Fibroblast of skin of scalp (primary cell): Measurements from ENCODE around the gene ASB18.

Experiments
- DNase-seq: peaks from one replicate; pipeline ENCODE4 v3.0.0-alpha.2; 2013

ASB18 gene

DNA sequence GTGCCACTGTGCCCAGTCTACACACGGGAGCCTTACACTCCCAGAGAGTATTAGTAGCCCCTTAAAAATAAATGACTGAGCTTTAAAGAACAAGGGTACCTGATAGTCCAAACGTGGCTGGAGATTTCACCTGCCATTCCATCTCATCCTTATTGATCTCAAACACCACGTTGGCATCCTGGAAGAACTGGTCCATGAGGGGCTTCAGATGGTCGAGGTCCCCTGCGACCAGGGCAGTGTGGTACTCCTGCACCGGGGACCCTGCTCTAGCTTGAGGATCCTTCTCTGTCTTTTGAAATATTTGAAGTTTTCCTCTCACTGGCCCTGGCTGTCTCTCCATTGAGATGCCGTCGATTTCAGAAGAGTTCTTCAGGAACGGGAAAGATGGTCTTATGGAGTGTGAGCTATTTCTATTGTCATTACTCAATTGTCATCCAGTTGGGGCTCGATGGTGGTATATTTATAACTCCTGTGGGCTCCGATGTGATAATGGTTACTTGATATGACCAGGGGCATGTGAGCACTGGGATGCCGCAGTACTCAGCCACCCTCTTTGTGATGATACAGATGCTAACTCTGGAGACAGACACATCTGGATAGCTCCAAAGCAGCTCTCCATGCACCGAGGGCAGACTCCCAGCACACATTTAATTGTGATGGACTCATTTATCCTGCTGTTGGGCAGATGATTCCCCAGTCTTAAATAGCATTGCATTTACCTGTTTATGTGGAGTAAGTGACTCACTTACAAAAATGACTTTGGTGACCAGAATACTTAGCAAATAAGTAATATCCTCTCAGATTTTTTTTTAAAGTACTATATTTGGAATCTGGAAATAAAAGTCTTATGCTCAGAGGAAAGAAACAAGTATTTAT lies 22.8 kb downstream of the ASB18 start:
- no peak for DNase-seq

DNA sequence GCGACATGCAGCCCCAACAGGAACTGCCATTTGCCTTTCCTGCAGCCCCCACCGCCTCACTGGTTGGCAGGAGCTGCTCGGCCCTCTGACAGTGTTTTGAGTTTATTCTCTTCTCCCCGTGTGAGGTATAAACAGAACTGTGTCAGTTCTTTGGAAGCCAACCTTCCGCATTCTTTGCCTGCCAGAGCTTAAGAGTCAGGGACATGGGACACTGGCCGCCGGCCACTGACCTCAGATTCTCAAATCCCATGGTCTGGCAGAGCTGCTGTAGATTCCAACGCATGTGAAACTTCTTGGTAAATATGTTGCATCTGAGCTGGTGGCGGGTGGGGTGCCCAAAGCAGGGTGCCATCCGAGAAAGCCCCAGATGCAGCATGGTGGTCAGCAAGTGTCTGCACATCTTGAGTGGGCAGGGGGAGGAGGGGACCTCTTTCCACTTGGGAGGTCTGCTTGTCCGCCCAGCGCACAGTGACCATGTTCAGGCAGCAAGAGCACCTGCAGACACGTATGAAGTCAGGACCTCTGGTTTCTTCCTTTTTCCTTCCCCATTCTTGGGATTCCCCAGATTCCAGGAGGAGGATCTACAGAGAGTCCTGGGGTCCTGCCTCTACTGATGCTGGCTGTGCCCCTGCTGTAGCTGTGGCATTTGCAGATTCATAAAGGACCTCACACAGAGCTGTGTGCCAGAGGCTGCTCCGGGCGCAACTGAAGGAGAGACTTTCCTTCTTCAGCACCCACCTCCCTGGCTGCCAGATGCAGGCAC lies 23.8 kb downstream of the ASB18 start:
- DNase-seq, result peak; percentile 56

DNA sequence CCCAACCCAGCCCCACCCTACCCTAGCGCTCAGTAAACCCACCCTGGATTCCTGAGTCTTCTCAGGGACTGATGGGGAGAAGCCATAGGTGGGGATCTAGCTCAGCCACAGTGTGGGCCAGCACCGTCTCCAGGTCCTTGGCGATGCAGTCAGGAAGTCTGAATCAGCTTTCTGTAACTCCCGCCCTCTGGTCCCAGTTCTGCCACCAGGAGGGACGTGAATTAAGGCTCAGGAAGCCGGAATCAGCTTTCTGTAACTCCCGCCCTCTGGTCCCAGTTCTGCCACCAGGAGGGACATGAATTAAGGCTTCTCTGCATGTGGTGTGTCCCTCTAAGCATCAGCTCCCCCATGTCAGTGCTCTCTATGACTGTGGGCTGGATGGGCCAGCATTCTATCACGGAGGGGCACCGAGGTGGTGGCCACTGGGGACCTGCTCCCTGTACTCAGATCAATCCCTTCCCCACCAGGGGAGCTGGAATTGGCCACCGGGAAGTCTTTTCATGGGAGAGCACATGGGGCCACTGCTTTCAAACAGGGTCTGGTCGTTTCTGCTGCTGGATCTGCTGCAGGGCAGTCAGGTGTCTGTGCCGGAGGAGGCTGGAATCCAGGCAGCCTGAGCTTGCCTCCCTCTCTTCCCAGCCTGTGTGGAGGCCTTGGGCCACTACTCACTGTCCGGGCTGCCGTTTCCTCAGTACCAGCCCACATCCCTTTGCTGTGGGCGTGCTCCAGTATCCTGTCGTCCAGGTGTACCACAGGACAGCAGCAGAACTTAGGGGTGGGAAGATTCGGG lies 24.7 kb downstream of the ASB18 start:
- no peak for DNase-seq

DNA sequence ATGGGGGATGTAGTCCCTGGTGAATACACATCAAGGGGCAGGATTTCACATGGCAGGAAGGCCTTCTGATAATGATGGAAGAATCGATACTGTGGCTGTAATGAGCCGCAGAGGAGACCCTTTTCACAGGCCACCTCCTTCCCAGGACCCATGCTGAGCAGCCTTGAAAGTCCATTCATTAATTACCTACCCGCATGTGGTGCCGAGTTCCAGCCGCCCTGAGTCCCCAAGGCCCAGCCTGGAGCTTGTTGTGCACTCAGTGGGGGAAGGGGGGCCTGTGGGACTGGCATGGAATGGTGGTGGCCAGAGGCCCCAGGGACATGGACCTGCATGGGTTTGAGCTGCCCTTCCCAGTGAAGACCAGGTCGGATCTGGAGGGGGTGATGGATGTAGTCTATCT lies 25.5 kb downstream of the ASB18 start:
- DNase-seq, result no peak

DNA sequence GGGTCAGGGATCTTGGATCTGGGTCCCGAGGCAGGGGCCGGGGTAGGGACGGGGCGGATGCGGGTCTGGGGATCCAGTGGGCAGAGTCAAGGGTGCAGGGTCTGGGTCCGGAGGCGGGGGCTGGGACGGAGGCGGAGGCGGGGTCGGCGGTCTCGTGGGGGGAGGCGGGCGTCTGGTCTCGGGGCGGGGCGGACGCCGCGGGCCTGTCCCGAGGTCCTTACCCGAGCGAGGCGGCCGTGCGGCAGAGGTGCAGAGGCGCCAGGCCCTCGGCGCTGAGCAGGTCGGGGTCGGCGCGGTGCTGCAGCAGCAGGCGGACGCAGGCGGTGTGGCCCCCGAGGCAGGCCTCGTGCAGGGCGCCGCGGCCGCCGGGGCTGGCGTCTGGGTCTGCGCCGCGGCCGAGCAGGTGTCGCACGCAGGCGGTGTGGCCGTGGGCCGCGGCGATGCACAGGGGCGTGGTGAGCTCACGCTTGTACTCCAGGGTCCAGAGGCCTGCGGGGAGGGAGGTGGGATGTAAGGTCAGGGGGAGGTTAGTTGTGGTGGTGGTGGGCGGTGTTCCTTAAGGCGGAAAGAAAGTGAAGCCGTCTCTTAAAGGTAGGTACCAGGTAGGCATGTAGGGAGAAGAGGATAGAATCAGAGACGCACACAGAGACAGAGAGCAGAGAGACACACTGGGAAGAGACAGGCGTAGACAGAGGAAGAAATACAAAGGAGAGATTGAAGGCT lies 26.6 kb downstream of the ASB18 start:
- no peak for DNase-seq

DNA sequence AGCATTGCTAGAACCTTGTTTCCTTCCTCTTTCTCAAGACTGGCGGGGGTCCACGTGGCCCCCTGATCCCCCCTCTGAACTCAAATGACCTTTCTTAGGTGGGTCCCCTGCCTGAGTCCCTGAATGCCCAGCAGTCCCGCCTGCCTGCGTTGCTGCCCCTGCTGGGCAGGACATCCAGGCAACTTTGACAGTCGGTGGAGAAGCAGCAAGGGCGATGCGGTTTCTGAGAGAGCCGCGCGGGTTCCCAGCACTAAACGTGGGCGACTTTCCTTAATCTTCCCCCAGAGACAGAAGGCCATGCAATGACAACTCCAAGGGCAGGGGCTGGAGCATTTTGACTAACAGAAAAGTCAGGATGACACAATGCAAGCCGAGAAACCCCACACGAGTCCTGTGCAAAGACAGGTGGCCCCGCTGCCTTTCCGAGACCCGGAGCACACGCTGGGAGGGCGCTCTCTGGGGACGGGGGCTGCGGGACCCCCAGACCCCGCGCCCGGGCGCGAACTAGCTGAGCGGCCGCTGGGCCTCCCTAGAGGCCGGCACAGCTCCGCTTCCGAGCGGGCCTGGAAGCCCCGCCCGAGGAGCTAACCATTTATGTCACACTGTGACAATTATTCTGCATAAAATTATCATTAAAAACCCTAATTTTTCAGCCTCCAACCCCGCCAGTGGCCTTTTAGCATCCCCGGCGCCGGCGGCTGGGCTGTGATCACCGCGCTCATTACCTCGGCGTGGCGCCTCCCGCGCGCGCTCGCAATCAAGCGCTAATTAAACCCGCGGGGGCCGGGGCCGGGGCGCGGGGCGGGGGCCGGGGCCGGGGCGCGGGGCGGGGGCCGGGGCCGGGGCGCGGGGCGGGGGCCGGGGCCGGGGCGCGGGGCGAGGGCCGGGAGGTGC lies 27.4 kb downstream of the ASB18 start:
- DNase-seq, result no peak

DNA sequence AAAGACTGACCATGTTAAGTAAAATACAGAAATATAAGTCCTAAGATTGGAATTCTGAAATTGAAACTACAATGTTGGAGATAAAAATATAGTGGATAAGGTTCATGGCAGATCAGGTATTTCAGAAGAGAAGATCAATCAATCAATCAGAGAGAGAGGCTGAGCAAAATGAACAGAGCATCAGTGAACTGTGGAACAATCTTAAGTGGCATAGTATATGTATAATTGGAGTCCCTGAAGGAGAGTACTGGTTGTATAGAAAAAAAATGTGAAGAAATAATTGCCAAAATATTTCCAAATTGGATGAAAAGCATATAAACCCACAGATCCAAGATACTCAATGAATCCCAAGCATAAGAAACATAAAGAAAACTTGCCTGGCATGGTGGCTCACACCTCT lies 35.0 kb downstream of the ASB18 start:
- no peak for DNase-seq

DNA sequence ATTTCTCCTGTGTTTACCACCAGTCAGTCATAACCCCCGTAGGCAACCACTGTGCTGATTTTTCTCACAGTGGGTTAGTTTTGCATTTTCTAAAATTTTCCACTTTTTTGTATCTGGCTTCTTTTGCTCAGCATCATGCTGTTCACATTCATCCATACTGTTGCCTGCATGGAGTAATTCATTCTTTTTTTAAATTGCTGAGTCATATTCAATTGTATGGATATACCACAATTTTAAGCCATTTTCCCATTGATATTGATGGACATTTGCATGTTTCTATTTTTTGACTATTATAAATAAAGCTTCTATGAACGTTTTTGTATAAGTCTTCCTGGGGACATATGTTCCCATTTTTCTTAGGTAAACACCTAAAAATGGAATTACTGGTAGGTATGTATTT lies 40.5 kb downstream of the ASB18 start:
- no peak for DNase-seq

DNA sequence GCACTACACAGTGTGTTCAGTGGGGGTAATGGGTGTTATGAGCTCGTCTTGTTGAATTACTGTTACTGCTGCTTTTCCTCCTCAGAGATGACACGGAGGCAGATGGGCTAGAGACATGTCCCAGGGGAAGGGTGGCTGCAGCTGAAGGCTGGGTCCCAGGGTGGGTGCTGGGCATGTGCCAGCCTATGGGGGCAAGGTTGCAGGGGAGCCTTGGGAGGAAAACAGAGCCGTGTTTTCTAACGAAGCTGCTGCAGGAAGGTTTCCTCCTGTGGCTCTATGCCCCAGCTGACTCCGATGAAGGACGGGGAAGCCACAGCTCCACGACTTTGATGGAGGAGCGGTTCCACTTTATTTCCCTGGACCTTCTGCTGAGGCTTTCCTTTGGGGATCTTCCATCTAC lies 42.4 kb downstream of the ASB18 start:
- no peak for DNase-seq

DNA sequence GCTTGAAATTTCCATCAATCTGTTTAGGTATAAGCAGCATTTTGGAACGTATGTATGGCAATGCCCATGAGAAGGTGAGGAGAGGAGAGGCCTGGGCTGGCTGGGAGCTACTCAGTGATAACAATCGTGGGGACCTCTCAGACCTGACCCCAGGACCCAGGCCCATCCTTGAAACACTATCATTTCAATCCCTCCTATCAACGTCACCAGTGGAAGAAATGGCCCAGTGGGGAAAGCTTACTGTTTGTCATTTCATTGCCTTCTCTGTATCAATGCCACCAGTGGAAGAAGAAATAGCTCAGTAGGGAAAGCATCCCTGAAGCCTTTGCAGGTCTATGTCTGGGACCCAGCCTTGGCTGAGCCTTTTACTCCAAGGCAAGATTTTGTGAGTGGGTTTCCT lies 44.8 kb downstream of the ASB18 start:
- DNase-seq, result no peak

DNA sequence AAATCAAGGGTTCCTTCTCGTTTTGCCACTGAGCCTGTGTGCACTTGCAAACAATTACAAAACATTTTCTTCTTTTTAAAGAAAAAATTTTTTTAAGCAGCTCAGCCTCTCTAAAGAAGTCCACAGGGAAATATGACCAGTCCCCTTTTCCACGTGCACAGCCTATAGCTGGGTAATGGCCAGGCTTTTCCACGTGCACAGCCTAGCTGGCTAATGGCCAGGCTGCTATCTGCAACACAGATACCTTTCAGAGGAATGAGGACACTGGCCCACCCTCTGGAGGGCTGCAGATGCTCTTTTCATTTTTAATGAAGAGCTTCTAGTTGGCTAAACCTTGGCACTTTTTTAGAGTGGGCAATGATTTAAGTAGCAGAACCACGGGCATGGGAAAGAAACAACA lies 46.3 kb downstream of the ASB18 start:
- DNase-seq, result no peak

DNA sequence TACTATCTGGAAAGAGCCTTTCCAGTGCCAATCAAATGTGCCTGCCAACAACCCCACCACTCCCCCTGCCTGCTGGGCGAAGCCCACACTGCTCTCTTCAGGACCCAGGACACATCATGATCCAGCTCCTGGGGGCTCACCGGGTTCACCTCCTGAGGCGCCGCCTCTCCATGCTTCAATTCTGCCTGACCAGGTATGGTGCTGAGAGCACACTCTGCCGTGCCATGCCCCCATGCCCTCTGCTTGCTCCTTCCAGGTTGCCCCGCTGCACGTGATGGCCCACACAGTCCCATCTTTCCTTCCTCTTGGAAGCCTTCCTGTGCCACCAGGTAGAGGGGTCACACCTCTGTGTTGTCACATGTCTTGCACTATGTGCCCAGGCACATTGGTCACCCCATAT lies 47.5 kb downstream of the ASB18 start:
- DNase-seq, result no peak

DNA sequence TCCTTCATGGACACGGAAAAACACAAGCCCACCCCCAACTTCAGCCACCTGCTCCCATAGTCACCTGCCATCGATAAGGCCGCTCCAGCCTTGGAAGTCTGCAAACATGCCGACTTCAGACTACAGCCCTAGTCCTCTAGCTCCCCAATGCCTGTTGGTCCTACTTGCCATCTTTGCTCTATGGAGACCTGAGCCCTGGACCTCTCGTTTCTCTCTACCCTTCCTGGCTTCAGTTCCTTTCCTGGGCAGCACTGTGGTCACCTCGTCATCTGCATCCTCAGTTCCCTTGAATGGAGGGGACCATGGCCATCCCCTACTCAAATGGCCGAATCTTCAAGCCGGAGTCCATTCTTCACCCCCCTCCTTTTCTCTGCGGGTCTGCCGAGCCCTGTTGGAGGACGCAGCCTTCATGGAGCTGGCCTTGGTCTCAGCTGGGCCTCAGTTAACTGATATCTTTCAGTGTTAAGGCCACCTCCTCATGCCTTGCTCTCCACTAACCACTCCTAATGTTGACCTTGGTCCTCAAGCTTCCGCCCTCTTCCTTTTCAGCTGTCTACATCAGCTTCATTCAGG lies 48.4 kb downstream of the ASB18 start:
- no peak for DNase-seq

DNA sequence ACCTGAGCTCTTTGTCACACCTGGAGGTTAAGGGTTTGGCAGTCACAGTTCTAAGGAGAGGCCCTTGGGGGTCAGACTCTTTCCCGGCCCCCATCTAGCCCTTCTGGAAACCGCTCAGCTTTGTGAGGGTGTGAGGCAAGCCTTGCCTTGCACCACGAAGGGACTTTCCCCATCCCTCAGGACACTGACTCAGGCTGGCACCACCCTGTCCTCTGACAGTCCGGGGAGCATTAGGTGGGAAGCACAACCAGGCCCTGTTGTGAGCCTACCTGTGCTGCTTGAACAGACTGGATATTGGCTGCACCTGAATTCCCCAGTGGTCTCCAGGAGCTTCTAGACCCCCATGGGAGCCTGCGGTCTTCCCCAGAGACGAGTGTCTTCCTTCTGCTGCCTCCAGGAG lies 49.0 kb downstream of the ASB18 start:
- no peak for DNase-seq

DNA sequence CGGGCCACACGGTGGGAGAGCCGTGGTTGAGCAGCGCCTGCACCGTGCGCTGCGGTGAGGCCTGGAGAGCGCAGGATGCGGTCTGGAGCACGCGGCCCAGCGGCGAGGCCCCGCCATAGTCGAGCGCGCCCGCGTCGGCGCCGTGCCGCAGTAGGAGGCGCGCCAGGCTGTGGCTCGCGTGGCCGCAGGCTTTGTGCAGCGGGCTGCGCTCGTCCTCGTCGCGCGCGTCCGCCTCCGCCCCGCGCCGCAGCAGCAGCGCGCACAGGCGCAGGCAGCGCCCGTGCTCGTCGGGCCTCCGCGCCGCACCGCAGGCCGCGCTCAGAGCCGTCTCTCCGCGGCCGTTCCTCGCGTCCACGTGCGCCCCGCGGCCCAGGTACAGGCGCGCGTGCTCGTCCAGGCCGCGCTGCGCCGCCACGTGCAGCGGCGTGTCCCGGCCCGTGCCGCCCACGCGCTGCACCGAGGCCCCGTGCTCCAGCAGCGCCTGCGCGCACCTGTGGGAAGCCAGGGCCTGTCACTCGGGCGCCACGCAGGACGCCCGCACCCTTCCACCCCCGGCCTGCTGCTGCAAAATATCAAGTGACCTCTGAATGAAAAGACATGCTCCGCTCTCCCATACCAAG lies 49.7 kb downstream of the ASB18 start:
- no peak for DNase-seq

DNA sequence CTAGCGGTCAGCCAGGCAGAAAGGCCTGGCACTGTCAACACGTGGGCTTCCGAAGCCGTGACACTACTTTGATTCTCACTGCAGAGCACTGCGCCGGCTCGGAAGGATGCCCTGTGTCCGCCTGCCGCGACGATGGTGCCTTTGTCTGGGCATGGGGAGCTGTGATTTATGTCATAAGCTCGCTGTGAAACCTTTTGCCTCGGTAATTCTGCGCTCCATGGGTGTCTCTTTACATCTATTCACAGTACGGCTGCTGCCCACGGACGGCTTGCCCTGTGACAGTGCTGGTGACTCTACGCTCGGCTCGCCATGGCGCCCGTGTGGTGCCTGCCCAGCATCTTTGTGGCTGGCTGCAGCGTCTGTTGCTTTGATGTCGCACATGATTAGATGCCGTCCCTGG lies 52.9 kb downstream of the ASB18 start:
- no peak for DNase-seq

DNA sequence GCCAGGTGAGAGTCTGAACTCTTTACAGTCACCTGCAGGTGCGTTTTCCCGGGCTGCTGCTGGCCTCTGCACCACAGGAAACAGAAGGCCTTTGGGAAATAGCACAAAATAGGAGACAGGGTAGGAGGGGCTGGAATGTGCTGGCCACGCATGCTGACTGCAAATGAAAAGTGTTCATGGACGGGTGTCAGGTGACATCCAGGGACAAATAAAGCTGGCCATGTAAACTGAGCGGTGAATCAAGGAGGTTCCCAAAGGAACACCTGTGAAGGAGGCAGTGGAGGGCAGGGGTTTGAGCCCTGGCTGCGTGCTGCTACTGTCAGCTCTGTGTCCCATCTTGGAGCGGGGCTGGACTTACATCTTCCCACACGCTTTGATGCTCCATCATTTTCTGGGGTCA lies 53.7 kb downstream of the ASB18 start:
- no peak for DNase-seq

DNA sequence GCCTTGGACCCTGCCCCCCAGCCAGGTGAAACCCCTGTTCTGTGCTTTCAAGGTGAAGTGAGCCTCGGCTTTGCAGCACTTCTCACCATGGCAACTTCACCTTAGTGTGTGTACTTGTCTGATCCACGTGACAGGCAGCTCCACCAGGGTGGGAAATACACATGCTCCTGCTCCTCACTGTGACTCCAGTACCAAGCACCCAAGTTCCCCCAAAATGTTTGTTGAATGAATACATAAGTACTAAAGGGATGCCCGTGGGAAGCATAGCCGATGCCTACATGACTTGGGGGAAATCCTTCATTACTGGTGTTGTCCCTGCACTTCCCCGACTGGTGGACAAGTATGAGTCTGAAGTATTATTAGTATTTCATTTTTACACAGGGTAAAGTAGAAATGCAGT lies 54.2 kb downstream of the ASB18 start:
- DNase-seq, result no peak

DNA sequence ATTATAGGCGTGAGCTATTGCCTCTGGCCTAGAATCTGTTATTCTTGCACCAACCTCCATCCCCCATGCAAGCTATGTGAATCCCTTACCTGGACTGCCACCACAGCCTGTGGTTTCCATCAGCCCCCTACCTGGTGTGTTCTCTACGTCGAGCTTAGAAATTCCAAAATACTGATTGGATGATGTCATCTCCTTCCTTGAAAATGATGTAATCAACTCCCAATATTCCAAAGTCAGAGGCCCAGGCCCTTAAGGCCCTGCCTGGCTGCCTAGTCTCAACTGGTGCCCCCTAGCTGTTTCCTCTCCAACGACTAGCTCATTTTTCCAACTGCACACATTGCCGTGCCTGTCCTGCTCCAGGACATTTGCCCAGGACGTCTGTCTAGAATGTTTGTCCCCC lies 54.7 kb downstream of the ASB18 start:
- peak; percentile 40 for DNase-seq
